Measurements from ENCODE around the gene MCRIP2.

Gene MCRIP2

GRCh38 chr16:672371-672770, 30.7 kb downstream of the MCRIP2 start:
- no peak for DNase-seq

DNA sequence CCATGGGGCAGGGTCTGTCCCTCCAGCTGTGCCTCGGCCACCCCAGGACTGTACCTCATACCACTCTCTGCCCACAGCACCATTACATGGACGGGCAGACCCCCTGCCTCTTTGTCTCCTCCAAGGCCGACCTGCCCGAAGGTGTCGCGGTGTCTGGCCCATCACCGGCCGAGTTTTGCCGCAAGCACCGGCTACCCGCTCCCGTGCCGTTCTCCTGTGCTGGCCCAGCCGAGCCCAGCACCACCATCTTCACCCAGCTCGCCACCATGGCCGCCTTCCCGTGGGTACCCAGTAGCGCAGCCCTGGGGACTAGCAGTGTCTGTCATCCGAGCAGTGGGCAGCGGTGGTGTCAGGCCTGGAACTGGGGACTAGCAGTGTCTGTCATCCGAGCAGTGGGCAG, 31.2 kb downstream of the MCRIP2 start:
- DNase-seq: no peak

GRCh38 chr16:673399-673991, 31.9 kb downstream of the MCRIP2 start:
- no peak for DNase-seq

DNA sequence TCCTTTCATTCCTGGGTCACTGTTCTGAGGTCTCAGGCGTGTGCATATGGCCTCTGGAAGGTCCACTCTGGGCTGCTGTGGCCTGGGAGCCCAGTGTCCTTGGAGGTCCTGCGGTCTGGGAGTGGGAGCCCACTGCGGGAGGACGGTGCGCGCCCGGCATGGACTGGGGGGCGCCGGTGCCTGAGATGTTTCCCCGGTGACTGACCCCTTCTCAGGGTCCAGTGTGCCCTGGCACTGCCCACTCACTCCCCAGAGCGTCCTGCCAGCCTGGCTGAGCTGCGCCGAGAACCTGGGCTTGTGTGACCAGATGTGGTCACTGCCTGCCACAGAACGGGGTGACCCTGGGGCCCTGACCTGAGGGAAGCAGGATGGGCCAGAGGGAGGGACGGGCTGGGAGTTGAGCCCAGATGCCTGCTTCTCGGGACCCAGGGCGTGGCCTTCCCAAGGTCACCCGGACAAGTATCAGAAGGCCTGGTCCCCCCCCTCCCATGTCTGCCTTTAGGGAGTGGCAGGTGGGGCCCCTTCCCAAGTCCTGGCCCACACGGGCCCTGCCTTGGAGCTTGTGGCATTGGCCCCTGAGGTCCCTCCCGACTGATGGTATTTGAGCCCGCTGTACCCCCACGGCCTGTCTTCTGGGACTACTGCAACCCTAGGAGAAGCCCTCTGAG, 32.7 kb downstream of the MCRIP2 start:
- DNase-seq: no peak

DNA sequence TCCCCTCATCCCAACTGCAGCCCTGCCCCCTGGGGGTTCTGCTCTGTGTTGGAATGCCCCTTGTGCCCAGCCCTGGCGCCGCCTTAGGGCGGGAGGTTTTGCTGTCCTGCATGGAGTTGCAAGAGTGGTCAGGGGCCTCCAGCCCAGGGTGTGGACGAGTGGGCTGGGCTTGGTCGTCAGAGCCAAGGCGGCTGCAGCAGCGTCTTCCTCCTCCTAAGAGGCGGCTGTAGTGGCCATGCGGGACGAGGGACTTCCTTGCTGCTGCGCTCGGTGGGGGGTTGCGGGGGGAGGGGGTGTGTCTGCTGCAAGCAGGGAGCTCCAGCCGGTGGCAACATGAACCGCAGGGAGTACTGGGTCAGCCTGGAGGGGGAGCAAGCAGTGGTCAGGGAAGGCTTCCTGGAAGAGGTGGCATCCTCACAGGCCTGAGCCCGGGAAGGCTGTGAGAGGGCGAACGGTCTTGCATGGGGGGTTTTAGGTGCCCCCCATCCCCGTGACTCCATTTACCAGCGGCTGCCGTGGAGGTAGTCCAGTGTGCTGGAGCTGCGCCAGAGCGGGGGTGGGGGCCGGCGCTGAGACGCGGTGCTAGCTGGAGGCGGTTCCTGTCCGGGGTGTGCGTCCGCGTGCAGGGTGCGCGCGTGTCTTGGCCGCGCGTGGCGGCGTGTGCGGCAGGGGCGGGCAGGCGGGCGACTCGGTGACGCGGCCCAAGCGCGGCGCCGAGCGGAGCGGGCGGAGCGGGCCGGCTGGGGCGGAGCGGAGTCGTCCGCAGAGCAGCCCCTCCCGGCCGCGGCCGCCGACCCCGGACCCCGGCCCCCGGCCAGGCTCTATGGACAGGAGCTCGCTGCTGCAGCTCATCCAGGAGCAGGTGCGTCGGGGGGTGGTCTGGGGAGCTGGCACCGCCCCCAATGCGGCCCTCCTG, 33.6 kb downstream of the MCRIP2 start, which contains the start of gene RHBDL1:
RHBDL1 (plus strand) TSS at position 704 of the 916 bp plus-strand sequence; CDS start at position 824, 120 bp downstream.
- DNase-seq: no peak

- no peak for DNase-seq
These were observed 34.4 kb downstream of the MCRIP2 start for GRCh38 chr16:675884-676564.

DNA sequence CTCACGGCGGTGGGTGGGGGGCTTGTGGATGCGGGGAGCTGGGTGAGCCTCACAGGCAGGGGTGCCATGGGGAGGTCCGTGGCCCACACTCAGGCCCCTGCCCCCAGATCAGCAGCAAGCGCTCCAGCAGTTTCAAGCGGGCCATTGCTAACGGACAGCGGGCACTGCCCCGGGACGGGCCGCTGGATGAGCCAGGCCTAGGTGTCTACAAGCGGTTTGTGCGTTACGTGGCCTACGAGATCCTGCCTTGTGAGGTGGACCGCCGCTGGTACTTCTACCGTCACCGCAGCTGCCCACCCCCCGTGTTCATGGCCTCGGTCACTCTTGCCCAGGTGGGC, 34.9 kb downstream of the MCRIP2 start:
- no peak for DNase-seq

DNA sequence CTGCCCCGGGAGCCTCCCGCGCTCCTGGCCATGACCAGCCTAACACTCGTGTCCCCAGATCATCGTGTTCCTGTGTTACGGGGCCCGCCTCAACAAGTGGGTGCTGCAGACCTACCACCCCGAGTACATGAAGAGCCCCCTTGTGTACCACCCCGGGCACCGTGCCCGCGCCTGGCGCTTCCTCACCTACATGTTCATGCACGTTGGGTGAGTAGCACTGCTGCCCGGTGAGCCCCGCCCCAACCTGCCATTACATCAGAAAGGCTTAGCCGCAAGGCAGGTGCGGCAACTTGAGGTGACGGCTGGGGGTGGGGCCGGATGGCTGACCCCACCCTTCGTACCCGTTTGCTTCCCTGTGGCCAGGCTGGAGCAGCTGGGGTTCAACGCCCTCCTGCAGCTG, 35.3 kb downstream of the MCRIP2 start:
- no peak for DNase-seq

- no peak for DNase-seq
These were observed 35.9 kb downstream of the MCRIP2 start for GRCh38 chr16:677316-678190.

- DNase-seq: no peak
These were observed 36.7 kb downstream of the MCRIP2 start for GRCh38 chr16:678209-678857.

DNA sequence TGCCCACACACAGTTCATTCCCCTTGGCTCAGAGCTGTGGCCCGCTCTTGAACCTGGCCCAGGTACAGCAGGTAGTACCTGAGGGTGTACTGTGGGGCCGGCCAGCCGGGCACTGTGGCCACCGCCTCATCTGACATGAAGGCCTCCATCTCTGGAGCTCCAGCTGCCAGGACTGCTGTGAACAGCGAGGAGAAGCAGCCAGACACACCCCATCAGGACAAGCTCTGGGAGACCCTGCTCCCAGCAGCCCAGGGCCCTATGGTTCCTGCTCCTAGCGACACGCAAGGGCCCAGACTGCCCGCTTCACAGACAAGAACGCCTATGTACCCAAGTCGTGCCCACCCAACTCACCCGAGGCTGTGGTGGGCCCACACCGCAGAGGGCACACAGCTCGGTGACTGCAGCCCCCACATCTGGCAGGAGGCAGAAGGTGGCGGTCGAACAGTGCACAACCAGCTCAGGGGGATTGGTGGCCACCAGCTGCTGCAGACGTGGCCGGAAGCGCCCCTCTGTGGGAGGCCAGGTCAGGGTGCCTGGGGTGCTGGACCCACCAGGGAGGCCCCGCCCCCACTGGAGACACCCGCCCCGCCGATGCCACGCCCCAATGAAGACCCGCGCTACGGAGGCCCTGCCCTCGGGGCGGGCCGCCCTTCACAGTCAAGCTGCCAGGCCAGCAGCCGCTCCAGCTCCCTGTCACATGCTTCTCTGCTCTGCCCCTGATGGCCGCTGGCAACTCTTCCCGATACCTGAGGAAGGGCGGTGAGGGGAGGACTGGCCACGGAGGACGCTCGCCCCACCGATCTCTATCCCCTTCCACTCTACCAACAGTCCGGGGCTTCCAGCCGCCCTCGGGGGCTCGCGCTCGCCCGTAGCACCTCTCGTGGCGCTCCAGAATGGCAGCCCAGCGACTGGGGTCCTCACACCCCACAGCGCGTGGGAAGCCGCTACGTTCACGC, 37.5 kb downstream of the MCRIP2 start:
- DNase-seq: peak; percentile 85

- peak; percentile 94 for DNase-seq
These were observed 38.4 kb downstream of the MCRIP2 start, which contains the start of gene STUB1 for GRCh38 chr16:679814-680624. Gene STUB1, plus strand, starts transcription at chr16:680410. Its CDS starts 116 bp downstream, at chr16:680526.

DNA sequence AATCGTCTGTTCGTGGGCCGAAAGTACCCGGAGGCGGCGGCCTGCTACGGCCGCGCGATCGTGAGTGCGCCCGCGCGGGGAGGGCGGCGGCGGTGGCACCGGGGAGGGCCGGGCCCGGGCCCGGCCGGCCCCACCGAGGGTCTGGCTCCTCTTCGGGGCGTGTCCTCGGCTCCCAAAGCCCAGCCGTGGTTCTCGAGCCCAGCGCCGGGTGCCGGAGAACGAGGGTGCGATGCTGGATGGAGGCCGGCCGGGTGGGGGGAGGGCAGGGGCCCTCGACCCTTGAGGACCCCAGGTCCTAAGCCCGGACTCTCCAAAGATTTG, 39.0 kb downstream of the MCRIP2 start:
- DNase-seq: no peak

DNA sequence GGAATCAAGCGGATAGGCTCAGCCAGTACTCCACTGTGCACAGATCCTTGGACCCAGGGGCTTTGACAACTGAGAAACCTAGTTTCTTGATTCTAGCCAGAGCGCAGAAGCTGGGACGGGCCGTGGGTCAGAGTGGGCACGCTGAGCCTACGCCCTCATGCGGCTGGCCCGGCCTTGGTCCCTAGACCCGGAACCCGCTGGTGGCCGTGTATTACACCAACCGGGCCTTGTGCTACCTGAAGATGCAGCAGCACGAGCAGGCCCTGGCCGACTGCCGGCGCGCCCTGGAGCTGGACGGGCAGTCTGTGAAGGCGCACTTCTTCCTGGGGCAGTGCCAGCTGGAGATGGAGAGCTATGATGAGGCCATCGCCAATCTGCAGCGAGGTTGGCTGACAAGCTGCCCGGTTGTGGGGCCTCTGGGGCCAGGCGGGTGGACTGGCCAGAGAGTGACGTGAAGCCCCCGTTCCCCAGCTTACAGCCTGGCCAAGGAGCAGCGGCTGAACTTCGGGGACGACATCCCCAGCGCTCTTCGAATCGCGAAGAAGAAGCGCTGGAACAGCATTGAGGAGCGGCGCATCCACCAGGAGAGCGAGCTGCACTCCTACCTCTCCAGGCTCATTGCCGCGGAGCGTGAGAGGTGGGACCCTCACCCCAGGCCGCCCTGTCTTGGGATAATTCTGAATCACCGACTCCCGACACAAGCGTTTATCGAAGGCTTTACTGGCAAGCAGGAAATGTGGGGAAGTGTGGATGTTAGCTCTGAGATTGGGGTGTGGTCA, 39.5 kb downstream of the MCRIP2 start:
- DNase-seq: no peak

GRCh38 chr16:681746-682427, 40.3 kb downstream of the MCRIP2 start:
- no peak for DNase-seq

DNA sequence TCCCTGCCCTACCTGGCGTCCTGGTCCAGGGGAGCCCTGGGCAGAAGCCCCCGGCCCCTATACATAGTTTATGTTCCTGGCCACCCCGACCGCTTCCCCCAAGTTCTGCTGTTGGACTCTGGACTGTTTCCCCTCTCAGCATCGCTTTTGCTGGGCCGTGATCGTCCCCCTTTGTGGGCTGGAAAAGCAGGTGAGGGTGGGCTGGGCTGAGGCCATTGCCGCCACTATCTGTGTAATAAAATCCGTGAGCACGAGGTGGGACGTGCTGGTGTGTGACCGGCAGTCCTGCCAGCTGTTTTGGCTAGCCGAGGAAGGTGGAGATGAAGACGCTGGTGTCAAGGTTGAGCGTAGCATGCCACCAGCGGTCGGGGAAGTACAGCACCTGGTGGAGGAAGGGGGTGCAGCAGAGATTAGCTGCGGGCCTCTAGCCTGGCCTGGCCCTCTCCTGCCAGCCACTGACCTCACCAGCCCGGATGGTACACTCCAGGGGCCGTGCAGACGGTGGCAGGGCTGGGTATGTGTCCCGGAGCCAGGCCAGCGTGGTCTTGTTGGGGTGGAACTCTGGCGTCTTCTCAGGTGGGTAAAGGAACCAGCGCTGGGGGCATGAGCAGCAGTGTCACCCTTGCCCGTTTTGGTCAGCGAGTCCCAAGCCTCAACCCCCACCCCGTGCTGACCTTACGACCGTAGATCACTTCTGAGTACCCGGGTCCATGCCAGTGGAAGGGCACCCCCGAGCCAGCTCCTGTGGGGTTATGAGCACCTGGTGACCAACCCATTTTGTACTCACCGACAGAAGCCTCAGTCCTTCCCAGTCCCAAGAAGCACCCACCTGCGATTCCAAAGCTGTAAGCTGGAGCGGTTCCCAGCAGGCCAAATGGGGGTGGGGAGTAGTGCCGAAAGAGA, 41.1 kb downstream of the MCRIP2 start:
- DNase-seq: no peak
